Measurements from ENCODE around the gene ESD.

ESD gene

GRCh38 chr13:46739447-46740098 is 57.4 kb downstream of the ESD start:
- no peak for DNase-seq

- DNase-seq = no peak
Observed at GRCh38 chr13:46738766-46739165, 58.2 kb downstream of the ESD start.

GRCh38 chr13:46738055-46738454 is 58.9 kb downstream of the ESD start:
- DNase-seq = no peak

- no peak for DNase-seq
Observed at GRCh38 chr13:46736541-46737310, 60.2 kb downstream of the ESD start.

- no peak for DNase-seq
Observed at GRCh38 chr13:46735425-46735824, 61.5 kb downstream of the ESD start.

GRCh38 chr13:46731535-46731934 is 65.4 kb downstream of the ESD start:
- no peak for DNase-seq

GRCh38 chr13:46728777-46729176 is 68.2 kb downstream of the ESD start:
- DNase-seq = no peak

GRCh38 chr13:46726347-46726746 is 70.6 kb downstream of the ESD start:
- DNase-seq = no peak

Data from kidney glomerular epithelial cell (primary cell).